Measurements from ENCODE around the gene DTX1. TPM values are rescaled to one million over a fixed set of nuclear protein-coding genes. Genes with fewer than 3 reads are reported as not detected.
"Not testable (repeated sequence)": the region's sequence is repeated elsewhere in the genome, so short reads cannot be mapped to it uniquely, and the experiment has no call there.

DTX1 gene
- total RNA-seq, 1 experiment from 2014 or later, result 5.5 TPM

GRCh38 chr12:113138826-113139225 is 82.3 kb downstream of the DTX1 start:
- H3K36me3 ChIP-seq (ENCODE audit: insufficient read depth, low read length, poor library complexity, severe bottlenecking), result no peaks in the 10 kb centered on the region
- no peaks in the 10 kb centered on the region for H3K9me3 ChIP-seq (ENCODE audit: low read depth, low read length, poor library complexity, severe bottlenecking)
- ChIA-PET CTCF (no interaction called here), POLR2A (ENCODE audit: low non-redundant PET) (interaction anchor here (0.5 kb wide), 1 partner anchor 146 kb away, joined by 3 read pairs; no protein-coding TSS in a partner anchor)
- no peak overlapping the region for H3K4me3 ChIP-seq (ENCODE audit: low read depth, low read length, poor library complexity, severe bottlenecking)
- intact Hi-C loops (cut with micrococcal nuclease; ENCODE audit: unreplicated experiment), result no loop called here
- no TSS peak for BruUV-seq (replicated peaks)
- no peak overlapping the region for H3K27ac ChIP-seq (ENCODE audit: low read depth, low read length, poor library complexity, severe bottlenecking)
- H3K27me3 ChIP-seq (replicated peaks; ENCODE audit: insufficient read depth, low read depth, low read length, poor library complexity), result no peaks in the 10 kb centered on the region
- no peak for DNase-seq (ENCODE audit: low spot score)
- no peak for TF ChIP-seq CTCF (conservative IDR thresholded peaks at IDR 0.05; ENCODE audit: low read depth, low read length)
- TF ChIP-seq EZH2 (IDR thresholded peaks at IDR 0.05; ENCODE audit: borderline replicate concordance, low read depth, low read length, poor library complexity, severe bottlenecking), result no peak
- peaks cover 6% of the 10 kb centered on the region for H3K4me1 ChIP-seq (ENCODE audit: insufficient read depth, low read length, poor library complexity, severe bottlenecking)

DNA sequence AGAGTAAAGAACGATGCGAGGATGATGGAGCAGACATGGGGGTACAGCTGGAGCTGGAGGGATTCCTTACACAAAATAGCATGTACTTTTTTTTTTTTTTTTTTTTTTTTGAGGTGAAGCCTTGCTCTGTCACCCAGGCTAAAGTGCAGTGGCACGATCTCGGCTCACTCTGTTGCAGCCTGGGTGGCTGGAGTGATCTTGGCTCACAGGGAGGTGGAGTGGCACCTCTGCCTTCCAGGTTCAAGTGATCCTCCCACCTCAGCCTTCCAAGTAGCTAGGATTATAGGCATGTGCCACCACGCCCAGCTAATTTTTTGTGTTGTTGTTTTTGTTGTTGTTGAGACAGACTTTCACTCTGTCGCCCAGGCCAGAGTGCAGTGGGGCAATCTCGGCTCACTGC is 84.2 kb downstream of the DTX1 start:
- Histone ChIP-seq H3K27ac (ENCODE audit: low read depth, low read length, poor library complexity, severe bottlenecking) (no peak overlapping the region), H3K9me3 (ENCODE audit: low read depth, low read length, poor library complexity, severe bottlenecking) (no peaks in the 10 kb centered on the region), H3K4me3 (ENCODE audit: low read depth, low read length, poor library complexity, severe bottlenecking) (no peak overlapping the region), H3K4me1 (ENCODE audit: insufficient read depth, low read length, poor library complexity, severe bottlenecking) (peaks cover 4% of the 10 kb centered on the region), H3K36me3 (ENCODE audit: insufficient read depth, low read length, poor library complexity, severe bottlenecking) (no peaks in the 10 kb centered on the region), H3K27me3 (replicated peaks; ENCODE audit: insufficient read depth, low read depth, low read length, poor library complexity) (no peaks in the 10 kb centered on the region)
- CTCF ChIA-PET, result no interaction called here
- DNase-seq (ENCODE audit: low spot score), result no peak
- no TSS peak for BruUV-seq (replicated peaks)
- intact Hi-C loops (cut with micrococcal nuclease; ENCODE audit: unreplicated experiment), result no loop called here
- no peak for TF ChIP-seq EZH2 (IDR thresholded peaks at IDR 0.05; ENCODE audit: borderline replicate concordance, low read depth, low read length, poor library complexity, severe bottlenecking)
- TF ChIP-seq CTCF (conservative IDR thresholded peaks at IDR 0.05; ENCODE audit: low read depth, low read length), result no peak
- POLR2A ChIA-PET (ENCODE audit: low non-redundant PET), result no interaction called here

DNA sequence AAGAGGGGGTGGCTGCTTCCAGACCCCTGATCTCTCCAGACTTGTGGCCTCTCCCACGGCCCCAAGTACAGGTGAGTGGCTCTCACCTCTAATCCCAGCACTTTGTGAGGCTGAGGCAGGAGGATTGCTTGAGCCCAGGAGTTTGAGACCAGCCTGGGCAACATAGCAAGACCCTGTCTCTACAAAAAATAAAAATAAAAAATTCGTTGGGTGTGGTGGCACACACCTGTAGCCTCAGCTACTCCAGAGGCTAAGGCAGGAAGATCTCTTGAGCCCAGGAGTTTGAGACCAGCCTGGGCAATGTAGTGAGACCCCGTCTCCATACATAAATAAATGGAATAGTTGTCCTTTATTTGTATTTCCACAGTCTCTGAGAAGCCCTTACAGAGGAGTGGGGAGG is 85.2 kb downstream of the DTX1 start:
- H3K27me3 ChIP-seq (replicated peaks; ENCODE audit: insufficient read depth, low read depth, low read length, poor library complexity); H3K27ac ChIP-seq (ENCODE audit: low read depth, low read length, poor library complexity, severe bottlenecking); intact Hi-C loops (cut with micrococcal nuclease; ENCODE audit: unreplicated experiment); CTCF ChIA-PET; H3K4me3 ChIP-seq (ENCODE audit: low read depth, low read length, poor library complexity, severe bottlenecking); POLR2A ChIA-PET (ENCODE audit: low non-redundant PET); H3K9me3 ChIP-seq (ENCODE audit: low read depth, low read length, poor library complexity, severe bottlenecking); DNase-seq (ENCODE audit: low spot score); BruUV-seq (replicated peaks); H3K4me1 ChIP-seq (ENCODE audit: insufficient read depth, low read length, poor library complexity, severe bottlenecking); H3K36me3 ChIP-seq (ENCODE audit: insufficient read depth, low read length, poor library complexity, severe bottlenecking): not testable (repeated sequence)

GRCh38 chr12:113142173-113142885 is 85.8 kb downstream of the DTX1 start:
- no peak for TF ChIP-seq CTCF (conservative IDR thresholded peaks at IDR 0.05; ENCODE audit: low read depth, low read length)
- no peak for TF ChIP-seq EZH2 (IDR thresholded peaks at IDR 0.05; ENCODE audit: borderline replicate concordance, low read depth, low read length, poor library complexity, severe bottlenecking)
- H3K27me3 ChIP-seq (replicated peaks; ENCODE audit: insufficient read depth, low read depth, low read length, poor library complexity), result no peaks in the 10 kb centered on the region
- H3K27ac ChIP-seq (ENCODE audit: low read depth, low read length, poor library complexity, severe bottlenecking), result no peak overlapping the region
- no peaks in the 10 kb centered on the region for H3K9me3 ChIP-seq (ENCODE audit: low read depth, low read length, poor library complexity, severe bottlenecking)
- no peak overlapping the region for H3K4me3 ChIP-seq (ENCODE audit: low read depth, low read length, poor library complexity, severe bottlenecking)
- intact Hi-C loops (cut with micrococcal nuclease; ENCODE audit: unreplicated experiment), result no loop called here
- POLR2A ChIA-PET (ENCODE audit: low non-redundant PET), result no interaction called here
- no peaks in the 10 kb centered on the region for H3K4me1 ChIP-seq (ENCODE audit: insufficient read depth, low read length, poor library complexity, severe bottlenecking)
- CTCF ChIA-PET, result interaction anchor here (0.5 kb wide), 1 partner anchor 242 kb away, joined by 3 read pairs; no protein-coding TSS in a partner anchor
- no TSS peak for BruUV-seq (replicated peaks)
- H3K36me3 ChIP-seq (ENCODE audit: insufficient read depth, low read length, poor library complexity, severe bottlenecking), result no peaks in the 10 kb centered on the region
- DNase-seq (ENCODE audit: low spot score), result no peak
